Inflammatory macrophage (primary cell): Measurements from ENCODE around the gene CAPN8.

ENCODE experiments used
- DNase-seq, 2 donors: peaks; one replicate each; pipeline ENCODE4 v3.0.0-alpha.2; 2020 to 2022

The CAPN8 gene

DNA sequence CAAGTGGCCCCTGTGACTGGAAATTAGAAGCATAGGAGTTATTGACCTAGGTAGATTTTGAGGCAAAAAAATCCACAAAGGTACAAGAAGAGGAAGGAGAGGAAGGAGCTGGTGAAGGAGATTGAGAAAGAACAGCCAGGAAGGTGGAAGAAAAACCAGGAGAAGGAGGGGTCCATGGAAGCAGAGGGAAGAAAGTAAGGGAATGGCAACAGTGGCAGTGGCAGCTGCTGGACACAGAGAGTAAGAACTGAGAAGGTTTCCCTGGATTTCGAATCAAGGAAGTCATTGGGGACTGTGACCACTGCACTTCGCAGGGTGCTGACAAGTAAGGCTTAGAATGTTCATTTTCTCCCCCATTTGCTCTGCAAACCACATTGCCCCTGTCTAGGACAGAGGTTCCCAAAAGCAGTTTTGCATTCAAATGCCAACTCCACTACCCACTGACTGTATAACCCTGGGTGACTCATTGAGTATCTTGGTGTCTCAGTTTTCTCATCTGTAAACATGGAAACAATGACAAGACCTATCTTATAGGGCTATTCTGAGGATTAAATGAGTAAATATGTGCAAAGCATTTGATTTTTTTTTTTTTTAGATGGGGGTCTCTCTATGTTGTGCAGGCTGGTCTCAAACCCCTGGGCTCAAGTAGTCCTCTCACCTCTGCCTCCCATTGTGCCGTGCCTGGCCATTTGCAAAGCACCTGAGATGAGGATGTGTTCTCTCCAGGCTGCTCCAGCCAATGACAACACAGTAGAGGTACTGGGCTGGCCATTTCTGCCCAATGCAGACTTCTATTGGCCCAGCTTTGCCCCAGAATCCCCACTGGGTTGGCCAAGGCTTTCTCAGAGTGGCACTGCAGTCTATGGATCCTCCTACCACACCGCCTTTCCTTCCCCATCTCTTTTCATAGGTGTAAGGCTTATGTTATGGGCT is 37.5 kb upstream of the CAPN8 start:
- no peak for DNase-seq

DNA sequence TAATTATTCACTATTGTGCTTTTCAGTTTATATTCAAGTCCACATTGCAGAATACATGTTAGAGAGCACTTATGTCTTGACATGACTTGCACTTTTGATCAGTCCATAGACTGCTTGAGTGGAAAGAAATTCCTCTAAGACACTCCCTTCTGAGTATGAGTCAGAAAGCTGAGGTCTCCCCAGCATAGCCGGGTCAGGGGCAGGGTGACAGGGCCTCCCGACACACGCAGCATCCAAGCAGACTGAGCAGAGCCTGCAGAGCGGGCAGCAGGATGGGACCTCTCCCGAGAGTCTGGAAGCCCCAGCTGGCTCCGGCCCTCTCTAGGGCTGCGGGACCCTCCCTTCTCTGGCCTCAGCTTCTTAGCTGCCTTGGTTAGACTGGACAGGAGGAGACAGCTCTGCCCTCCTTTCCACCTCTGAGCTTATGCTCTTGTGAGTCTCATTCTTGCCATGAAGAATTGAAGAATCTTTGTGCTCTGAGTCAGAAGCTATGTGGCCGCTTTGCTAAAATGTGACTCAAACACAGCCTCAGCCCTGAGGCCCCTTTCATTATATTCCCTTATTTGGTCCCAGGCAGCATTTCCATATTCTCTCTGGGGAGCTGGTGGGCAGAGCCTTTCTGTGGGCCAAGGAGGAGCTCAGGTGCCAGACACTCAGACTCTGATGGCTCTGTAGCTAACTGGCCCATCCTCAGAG is 35.6 kb upstream of the CAPN8 start:
- peak in 1 of 2 donors; percentile 26 for DNase-seq

DNA sequence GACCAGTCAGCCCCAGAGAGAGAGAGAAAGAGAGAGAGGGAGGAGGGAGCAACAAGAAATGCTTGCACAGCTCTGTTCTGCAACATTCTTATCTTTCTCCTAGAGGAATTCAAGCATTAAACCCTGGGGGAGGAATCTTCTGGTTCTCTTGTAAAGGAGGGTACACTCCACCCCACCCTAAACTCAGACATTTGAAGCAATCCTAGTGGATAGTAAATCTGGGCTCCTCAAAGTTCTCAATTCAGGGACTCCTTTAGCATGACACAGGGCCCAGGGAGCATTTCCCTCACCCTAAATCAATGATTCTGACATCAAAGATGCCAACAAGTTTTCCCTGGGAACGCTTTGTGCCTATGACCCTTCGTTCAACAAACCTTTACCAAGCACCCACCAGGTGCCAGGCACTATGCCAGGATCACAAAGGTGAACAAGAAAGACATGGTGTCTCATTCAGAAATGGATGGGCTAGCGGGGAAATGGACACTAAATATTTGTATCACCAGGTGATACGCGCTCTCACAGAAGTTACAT is 35.0 kb upstream of the CAPN8 start:
- no peak for DNase-seq

DNA sequence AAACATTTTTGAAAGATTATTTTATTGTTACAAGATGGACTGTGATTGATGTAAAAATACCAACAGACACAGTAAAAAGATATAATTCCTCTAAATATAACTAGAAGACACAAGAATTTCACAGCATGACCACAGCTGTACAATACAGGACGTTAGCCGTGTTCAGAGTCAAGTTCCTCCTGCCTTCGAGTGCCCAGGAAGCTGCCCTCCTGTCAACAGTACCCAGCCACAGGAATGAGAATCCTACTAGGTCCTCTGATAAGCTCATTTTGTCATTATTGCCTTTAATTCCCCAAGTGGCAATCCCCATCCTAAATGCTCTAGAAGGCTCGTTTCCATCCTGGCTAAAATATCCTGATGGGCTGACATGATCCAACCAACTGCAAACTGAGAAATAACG is 30.4 kb upstream of the CAPN8 start:
- DNase-seq = no peak

DNA sequence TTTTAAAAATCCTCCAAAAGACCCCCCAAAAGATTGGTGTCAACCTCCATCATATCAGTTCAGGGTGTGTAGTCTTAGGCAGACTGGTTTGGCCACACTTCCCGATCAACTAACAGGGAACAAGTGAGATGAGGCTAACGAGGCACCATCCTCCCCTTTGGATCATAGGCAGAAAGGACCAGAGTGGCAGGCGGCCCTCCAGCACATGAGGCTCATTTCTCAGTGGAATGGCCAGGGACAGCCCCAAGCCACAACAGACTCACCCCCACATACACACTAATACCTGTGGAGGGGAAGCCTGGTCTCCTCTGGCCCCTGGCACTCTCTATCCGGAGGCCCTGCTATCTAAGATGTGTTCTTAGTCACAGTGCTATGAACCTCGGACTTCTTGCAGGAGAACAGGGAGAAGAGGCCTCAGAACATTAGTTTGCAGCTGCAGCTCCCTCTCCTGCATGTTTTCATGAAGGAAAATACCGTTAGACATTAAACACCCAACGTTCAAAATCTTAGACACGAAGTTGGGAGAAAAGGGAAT is 29.6 kb upstream of the CAPN8 start:
- no peak for DNase-seq

DNA sequence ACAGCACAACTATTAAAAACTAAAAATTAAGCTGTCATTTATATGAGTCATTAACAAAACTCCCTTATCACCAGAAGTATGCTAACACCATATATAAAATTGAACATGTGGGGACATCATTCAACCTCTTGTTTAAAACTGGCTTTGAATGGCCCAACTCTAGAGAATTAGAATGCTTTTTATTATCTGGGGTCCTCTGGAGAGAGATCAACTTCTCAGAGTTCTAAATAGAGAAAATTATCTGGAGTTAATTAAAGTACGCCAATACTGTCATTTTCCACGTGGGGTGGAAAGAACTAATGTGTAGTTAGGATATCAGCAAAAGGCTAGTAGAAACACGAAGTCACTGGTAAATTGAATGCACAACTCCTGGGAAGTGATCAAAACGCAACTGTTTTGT is 25.6 kb upstream of the CAPN8 start:
- DNase-seq = no peak

DNA sequence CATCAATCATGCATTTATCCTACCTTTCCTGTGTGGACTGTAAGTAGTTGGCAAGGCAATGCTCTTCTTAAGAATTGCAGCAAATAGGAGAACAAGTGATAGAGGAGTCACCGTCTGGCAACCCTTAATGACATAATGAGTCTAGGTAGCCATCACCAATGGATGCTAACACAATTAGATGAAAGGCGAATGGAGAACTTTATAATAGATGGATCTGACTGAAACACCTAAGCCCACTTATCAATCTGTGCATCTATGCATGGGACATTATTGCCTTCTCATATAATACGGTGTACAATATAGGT is 18.9 kb upstream of the CAPN8 start:
- DNase-seq = no peak

DNA sequence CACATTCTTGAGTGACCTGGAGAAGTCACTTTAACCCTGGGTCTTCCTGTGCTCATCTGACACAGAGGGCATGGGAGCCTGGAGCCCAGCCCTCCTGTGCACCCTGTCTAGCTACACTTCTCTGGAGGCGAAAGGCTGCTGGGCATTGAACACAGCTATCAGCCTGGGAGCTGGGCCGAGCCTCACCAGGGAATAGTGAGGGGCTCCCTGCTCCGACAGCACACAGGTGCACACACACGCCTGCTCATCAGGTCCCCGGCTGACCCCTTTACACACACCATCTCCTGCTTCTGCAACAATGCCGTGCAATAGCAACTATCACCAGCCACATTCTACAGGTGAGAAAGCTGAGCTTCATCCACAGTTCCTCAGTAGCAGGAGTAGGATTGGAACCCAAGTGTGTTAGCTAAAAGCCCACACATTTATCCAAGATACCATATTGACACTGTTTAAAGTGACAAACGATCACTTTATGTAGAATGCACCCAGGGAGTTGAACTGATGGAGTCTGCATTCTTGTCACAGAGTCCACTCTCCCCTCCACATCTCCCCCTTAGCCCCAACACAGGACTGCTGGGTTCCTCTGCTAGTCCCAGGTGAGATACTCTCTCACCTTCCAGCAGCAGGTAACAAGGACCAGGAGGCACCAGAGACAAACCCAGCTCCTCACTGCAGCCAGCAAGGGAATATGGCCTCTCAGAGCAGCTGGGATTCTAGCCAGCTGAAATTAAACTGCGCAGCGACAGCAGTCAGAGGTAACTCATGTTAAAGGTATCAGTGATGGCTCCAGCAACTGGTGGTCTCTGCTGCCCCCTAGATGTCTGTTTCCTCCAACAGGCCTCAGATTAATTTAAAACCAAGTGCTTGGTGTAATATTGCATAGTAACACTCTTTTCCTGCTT is 18.3 kb upstream of the CAPN8 start:
- DNase-seq = peak; percentile 42 to 65

DNA sequence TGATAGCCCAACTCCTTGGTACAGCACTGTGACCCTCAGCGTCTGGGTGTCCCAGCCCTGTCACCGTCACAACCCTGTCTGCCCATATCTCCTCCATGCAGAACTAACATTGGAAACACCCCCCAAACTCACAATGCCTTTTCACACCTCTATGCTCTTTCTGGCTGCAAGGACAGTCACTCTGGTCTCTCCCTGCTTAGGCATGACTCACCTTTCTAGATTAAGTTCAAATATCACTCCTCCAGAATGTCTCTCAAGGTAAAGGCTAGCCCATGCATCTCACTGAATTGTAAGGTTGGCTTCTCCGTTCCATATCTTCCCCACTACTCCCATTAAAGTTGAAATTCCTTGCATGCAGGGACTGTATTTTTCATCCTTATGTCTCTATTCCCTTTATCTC is 17.0 kb upstream of the CAPN8 start:
- DNase-seq = no peak

DNA sequence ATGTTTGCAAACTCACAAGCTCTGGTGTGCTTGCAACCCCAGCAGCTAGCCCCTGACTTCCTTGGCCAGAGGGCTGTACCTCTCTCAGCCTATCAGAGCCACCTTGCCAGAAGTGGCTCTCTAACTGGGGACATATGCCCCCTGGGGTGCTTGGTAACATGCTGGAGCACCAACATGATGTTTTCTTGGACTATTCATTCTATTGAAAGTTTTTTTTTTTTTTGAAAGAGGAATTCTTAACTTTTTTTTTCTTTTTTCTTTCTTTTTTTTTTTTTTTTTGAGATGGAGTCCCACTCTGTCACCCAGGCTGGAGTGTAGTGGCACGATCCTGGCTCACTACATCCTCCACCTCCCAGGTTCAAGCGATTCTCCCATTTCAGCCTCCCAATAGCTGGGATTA is 14.7 kb upstream of the CAPN8 start:
- no peak for DNase-seq

DNA sequence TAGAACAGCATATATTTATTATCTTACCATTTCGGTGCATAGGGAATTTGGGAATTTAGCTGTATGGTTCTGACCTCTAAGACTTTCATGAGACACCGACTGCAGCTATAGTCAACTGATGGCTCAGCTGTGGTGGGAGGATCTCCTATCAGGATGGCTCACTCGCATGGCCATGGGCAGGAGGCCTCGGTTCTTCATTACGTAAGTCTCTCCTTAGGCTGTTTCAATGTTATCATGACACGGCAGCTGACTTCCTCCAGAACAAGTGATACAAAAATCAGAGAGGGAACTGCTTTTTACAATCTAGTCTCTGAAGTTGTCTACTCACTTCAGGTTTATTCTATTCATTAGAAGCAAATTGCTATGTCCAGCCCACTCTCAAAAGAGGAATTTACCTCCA is 13.3 kb upstream of the CAPN8 start:
- DNase-seq = peak; percentile 84 to 95

DNA sequence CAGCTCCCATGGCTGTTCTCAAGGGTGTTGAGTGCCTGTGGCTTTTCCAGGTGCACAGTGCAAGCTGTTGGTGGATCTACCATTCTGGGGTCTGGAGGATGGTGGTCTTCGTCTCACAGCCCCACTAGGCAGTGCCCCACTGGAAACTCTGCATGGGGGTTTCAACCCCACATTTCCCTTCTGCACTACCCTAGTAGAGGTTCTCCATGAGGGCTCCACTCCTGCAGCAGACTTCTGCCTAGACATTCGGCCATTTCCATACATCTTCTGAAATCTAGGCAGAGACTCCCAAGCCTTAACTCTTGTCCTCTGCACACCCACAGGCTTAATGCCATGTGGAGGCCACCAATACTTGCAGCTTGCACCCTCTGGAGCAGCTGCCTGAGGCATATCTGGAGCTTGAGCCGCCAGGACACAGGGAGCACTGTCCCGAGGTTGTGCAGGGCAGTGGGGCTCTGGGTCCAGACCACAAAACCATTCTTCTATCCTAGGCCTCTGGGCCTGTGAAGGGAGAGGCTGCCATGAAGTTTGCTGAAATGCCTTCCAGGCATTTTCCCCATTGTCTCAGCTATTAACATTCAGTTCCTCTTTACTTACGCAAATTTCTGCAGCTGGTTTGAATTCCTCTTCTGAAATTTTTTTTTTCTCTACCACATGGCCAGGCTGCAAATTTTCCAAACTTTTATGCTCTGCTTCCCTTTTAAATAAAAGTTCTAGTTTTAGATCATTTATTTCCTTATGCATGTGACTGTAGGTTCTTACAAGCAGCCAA is 8.8 kb upstream of the CAPN8 start:
- peak; percentile 55 to 57 for DNase-seq

DNA sequence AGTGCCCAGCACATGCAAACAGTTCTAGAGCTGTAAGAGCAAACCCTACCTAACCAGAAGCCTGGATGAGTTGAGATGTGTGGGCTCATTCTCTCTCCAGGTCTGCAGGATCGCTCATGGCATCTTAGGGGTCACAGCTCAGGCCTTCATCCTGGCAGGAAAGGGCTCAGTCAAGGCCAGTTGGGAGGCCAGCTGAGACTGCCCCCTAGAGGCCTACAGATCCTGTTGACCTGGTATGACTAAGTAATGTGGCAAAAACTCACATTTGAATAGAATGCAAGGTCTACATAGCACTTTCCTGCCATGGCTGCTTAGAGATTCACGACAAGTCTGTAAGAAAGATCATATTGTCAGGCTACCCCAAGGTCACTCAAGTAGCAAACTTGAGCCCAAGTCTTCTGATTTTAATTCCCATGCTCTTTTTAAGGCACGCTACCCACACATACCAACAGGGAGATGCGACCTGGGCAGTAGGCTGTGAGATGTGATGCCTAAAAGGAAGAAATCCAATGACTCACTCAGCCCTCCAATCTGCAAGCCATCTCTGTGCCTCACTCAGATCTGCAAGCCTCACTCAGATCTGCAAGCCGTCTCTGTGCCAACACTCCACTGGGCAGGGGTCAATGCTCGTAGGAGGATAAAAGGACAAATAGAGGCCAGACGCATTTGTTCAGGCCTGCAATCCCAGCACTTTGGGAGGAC is 5.1 kb upstream of the CAPN8 start:
- peak; percentile 32 to 46 for DNase-seq

DNA sequence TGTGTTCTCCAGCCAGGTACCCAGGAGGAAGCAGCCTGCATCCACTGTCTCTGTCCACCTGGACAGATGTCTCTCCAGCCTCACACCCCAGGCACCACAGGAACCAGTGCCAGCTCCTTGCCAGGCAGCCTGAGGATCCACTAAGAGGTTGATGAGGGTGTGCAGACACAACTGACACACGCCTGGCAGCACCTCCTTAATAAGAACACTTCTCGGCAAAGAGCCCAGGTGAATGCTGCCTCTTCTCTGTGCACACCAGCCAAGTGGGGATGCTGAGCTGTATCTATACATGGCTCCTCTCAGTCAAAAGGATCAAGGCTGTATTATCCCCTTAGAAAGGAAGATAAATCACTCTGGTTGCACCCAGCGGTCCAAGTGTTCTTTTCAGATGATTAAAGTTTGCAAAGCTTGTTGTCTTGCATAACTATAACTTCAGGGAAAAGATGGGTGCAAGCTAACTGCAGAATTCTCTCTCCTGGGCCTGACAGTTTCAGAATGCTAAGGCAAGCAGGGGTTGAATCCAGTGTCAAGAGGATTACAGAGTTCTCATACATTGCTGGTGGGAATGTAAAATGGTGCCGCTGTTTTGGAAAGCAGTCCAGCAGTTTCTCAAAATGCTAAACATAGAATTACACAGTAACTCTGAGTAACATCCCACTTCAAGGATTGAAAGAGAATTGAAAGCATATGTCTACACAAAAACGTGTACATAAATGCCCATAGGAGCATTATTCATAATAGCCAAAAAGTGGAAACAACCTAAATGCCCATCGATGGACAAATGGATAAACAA is 3.7 kb upstream of the CAPN8 start:
- DNase-seq = no peak

DNA sequence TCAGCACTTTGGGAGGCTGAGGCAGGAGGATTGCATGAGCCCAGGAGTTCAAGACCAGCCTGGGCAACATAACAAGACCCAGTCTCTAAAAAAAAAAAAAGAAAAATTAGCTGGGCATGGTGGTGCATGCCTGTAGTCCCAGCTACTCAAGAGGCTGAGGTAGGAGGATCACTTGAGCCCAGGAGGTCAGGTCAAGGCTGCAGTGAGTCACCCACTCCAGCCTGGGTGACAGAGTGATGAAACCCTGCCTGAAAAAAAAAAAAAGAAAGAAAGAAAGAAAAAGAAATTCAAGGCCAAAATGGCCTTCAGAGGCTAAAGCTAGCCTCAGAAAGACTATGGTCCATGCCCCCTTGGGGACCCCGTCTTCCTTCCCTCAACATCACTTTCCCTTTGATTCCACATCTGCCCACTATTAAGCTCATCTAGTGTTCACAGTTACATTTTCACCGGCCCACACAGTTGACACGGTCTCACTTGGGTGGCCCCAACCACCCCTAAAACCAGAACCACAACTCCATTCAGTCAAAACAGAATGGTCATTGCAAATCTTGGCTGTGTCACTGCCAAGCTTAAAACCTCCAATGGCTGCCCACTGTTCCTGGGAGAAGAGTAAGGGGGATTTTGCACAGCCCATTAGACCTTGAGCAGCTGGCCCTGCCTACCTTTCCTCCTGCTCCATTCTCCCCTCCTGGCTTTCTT is 2.1 kb upstream of the CAPN8 start:
- no peak for DNase-seq

DNA sequence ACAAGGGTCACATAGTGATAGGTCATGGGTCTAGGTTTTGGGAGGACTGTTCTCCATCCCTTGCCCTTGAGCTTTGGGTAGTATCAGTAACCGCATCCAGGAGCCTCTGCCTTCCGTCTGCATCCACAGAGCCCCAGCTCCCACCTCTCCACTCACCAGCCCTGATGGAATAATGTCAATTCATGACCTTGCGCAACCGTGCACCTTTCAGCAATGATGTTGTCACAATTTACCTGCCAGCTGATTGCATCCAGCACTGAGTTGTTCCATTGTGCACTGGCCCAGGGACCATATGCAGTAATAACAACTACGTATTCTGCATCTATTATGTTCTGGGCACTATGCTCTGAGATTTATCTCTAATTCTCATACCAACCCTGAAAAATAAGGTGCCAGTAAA is 1.4 kb downstream of the CAPN8 start:
- DNase-seq = no peak

DNA sequence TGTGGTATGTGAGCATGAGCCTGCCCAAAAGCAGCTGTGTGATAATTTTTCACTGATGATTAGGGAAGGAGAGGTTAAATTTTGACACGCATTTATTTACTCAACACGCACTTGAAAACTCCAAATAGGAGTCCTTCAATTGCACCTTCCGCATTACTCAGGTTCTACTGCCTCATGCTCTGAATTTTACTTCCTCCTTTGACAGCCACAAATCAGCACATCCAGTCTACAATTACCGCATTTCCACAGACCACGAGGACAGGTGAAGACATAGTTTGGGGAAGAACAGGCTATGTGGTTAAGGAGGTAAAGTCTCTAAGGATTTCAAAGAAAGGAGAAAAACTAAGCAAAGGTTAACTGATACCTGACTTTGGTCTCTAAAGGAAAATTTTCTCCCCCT is 2.6 kb downstream of the CAPN8 start:
- peak; percentile 44 to 56 for DNase-seq

DNA sequence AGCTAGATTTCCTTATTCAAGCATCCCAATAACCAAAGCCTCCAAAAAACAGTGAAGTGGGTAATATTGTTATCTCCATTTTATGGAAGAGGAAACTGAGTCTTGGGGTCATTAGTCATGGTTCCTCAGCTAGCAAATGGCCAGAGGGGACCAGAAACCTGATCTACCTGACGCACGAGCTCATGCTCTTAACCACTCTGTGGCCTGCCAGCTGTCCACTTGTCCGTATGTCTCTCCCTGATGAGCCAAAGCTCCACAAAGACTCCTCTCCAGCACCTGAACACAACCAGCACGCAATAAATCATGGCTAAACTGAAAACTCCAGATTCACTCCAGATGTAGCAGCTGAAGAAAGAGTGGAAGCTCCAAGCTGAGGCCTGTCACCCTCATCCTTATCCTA is 5.8 kb downstream of the CAPN8 start:
- no peak for DNase-seq

DNA sequence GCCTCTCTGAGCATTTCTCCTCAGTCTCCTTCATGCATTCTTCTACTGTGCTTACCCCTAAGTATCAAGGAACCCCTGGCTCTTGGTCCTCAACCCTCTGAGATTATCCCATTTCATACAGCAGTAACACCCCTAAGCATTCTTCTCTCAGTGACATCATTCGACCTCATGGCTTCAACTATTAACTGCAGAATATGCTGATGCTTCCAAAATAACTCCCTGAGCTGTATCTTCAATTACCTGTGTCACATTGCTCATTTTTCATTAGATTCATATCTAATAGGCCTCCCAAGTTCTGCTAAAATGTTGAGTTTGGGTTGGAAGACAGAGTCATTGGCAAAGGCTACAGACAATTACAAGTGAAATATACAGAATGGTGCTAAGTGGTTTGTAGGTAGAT is 7.5 kb downstream of the CAPN8 start:
- DNase-seq = no peak

DNA sequence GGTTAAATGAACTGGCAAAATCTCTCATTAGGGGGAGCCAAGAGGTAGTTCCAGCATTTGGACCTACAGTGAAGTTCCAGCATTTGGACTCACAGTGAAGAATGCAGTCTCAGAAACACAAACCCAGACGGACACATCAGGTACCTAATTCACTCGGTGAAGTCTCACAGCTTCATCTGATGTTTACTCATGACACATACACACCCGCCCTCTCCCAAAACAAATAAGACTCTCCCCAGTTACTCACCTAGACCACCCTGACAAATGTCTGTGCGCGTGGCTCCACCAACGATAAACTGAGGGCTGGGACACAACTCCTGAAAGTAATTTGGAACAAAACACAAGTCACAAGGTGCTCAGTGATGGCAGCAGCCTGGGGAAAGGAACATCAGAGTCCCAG is 11.4 kb downstream of the CAPN8 start:
- DNase-seq = no peak
